ENCODE results near the gene SOS1.
A peak's percentile ranks its signal among the peaks of the same experiment; 100 is the strongest.

The SOS1 gene

GRCh38 chr2:39135690-39136259 lies 14.9 kb upstream of the SOS1 start:
- POLR2A ChIA-PET = no interaction called here
- TF ChIP-seq ZNF561 (tag by site-specific recombination; IDR thresholded peaks at IDR 0.05; ENCODE audit: borderline replicate concordance) (no peak), ZNF146 (tag by site-specific recombination; IDR thresholded peaks at IDR 0.05) (no peak), ZNF664 (tag by site-specific recombination; IDR thresholded peaks at IDR 0.05) (no peak)
- Histone ChIP-seq H3K4me3 (ENCODE audit: low read depth, low read length) (no peak overlapping the region), H3K4me1 (ENCODE audit: control insufficient read depth, insufficient read depth, low read length) (peaks cover 7% of the 10 kb centered on the region), H3K9me3 (ENCODE audit: control insufficient read depth, insufficient read depth, low read depth, low read length) (no peaks in the 10 kb centered on the region), H3K27ac (ENCODE audit: extremely low read depth, low read depth, low read length) (no peak overlapping the region), H3K36me3 (ENCODE audit: control insufficient read depth in 2 of 2, insufficient read depth in 1 of 2, low read length in 2 of 2) (no peaks in the 10 kb centered on the region)
- CTCF ChIA-PET = interaction anchor here (0.7 kb wide), 1 partner anchor 92 kb away, joined by 3 read pairs; no protein-coding TSS in a partner anchor

DNA sequence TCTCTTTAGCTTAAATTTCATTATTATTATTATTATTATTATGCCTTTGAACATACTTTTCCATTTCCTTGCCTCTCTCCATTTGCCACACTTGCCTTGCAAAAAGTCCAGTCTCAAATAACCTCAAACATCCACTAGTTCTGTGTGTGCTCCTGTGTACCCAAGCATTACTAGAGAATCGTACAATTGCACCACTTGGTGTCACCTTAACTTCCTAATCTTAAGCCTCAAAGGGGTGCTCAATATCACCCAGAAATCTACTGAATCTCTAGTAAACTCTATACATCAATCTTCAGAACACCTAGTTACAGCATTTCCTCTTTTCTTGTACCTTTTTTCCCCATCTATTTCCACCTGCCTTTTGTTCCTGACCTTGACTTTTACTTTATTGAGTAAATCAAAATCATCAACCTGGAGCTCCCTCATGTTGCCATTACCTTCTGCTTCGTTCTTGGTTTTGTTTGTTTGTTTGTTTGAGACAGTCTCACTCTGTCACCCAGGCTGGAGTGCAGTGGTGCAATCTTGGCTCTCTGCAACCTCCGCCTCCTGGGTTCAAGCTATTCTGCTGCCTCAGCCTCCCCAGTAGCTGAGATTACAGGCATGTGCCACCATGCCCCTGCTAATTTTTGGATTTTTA lies 12.5 kb upstream of the SOS1 start:
- Histone ChIP-seq H3K27ac (ENCODE audit: extremely low read depth, low read depth, low read length) (no peak overlapping the region), H3K9me3 (ENCODE audit: control insufficient read depth, insufficient read depth, low read depth, low read length) (no peaks in the 10 kb centered on the region), H3K36me3 (ENCODE audit: control insufficient read depth in 2 of 2, insufficient read depth in 1 of 2, low read length in 2 of 2) (no peaks in the 10 kb centered on the region), H3K4me1 (ENCODE audit: control insufficient read depth, insufficient read depth, low read length) (no peaks in the 10 kb centered on the region), H3K4me3 (ENCODE audit: low read depth, low read length) (no peak overlapping the region)
- POLR2A ChIA-PET = no interaction called here
- CTCF ChIA-PET = interaction anchor here (1.3 kb wide), 1 partner anchor 8 kb away, joined by 4 read pairs; no protein-coding TSS in a partner anchor
- TF ChIP-seq, protein P1, sequence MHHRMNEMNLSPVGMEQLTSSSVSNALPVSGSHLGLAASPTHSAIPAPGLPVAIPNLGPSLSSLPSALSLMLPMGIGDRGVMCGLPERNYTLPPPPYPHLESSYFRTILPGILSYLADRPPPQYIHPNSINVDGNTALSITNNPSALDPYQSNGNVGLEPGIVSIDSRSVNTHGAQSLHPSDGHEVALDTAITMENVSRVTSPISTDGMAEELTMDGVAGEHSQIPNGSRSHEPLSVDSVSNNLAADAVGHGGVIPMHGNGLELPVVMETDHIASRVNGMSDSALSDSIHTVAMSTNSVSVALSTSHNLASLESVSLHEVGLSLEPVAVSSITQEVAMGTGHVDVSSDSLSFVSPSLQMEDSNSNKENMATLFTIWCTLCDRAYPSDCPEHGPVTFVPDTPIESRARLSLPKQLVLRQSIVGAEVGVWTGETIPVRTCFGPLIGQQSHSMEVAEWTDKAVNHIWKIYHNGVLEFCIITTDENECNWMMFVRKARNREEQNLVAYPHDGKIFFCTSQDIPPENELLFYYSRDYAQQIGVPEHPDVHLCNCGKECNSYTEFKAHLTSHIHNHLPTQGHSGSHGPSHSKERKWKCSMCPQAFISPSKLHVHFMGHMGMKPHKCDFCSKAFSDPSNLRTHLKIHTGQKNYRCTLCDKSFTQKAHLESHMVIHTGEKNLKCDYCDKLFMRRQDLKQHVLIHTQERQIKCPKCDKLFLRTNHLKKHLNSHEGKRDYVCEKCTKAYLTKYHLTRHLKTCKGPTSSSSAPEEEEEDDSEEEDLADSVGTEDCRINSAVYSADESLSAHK (tag by site-specific recombination; IDR thresholded peaks at IDR 0.05) = no peak
- TF ChIP-seq ZNF610 (tag by site-specific recombination; IDR thresholded peaks at IDR 0.05; ENCODE audit: borderline replicate concordance) = peak; percentile 97

- Histone ChIP-seq H3K27ac (ENCODE audit: extremely low read depth, low read depth, low read length) (no peak overlapping the region), H3K4me1 (ENCODE audit: control insufficient read depth, insufficient read depth, low read length) (no peaks in the 10 kb centered on the region), H3K36me3 (ENCODE audit: control insufficient read depth in 2 of 2, insufficient read depth in 1 of 2, low read length in 2 of 2) (no peaks in the 10 kb centered on the region), H3K4me3 (ENCODE audit: low read depth, low read length) (no peak overlapping the region), H3K9me3 (ENCODE audit: control insufficient read depth, insufficient read depth, low read depth, low read length) (no peaks in the 10 kb centered on the region)
- CTCF ChIA-PET = interaction anchor here (0.7 kb wide), 1 partner anchor 103 kb away, joined by 4 read pairs; no protein-coding TSS in a partner anchor
- POLR2A ChIA-PET = interaction anchor here (0.6 to 1.0 kb wide), 2 partner anchors 8 to 19 kb away, joined by 3 read pairs; partner anchors contain the start of gene SOS1
- TF ChIP-seq HOXD13 (CRISPR knock-in tag; IDR thresholded peaks at IDR 0.05; ENCODE audit: borderline replicate concordance) = no peak
- no peak for TF ChIP-seq ZIC2 (tag by site-specific recombination; IDR thresholded peaks at IDR 0.05)
- no peak for TF ChIP-seq KLF9 (tag by site-specific recombination; IDR thresholded peaks at IDR 0.05; ENCODE audit: low read depth)
- no peak for TF ChIP-seq PRDM10 (tag by site-specific recombination; IDR thresholded peaks at IDR 0.05)
- TF ChIP-seq ZNF140 (tag by site-specific recombination; IDR thresholded peaks at IDR 0.05) = no peak
- TF ChIP-seq ZNF223 (tag by site-specific recombination; IDR thresholded peaks at IDR 0.05) = no peak
- TF ChIP-seq ZNF677 (tag by site-specific recombination; IDR thresholded peaks at IDR 0.05) = no peak
- no peak for TF ChIP-seq ZNF350 (tag by site-specific recombination; IDR thresholded peaks at IDR 0.05)
- TF ChIP-seq ZNF239 (tag by site-specific recombination; IDR thresholded peaks at IDR 0.05) = no peak
- TF ChIP-seq, protein P2, sequence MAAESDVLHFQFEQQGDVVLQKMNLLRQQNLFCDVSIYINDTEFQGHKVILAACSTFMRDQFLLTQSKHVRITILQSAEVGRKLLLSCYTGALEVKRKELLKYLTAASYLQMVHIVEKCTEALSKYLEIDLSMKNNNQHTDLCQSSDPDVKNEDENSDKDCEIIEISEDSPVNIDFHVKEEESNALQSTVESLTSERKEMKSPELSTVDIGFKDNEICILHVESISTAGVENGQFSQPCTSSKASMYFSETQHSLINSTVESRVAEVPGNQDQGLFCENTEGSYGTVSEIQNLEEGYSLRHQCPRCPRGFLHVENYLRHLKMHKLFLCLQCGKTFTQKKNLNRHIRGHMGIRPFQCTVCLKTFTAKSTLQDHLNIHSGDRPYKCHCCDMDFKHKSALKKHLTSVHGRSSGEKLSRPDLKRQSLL (tag by site-specific recombination; IDR thresholded peaks at IDR 0.05) = no peak
- TF ChIP-seq REST (tag by site-specific recombination; IDR thresholded peaks at IDR 0.05) = no peak
- no peak for TF ChIP-seq ZNF639 (tag by site-specific recombination; IDR thresholded peaks at IDR 0.05)
- no peak for TF ChIP-seq TRIM28 (IDR thresholded peaks at IDR 0.05; ENCODE audit: borderline replicate concordance, low read length)
Observed at GRCh38 chr2:39128919-39129391, 8.1 kb upstream of the SOS1 start.
